NT2/D1 (cell line): ENCODE results near the gene GFOD1.

Experiments used
- SUZ12 ChIP-seq: IDR thresholded peaks from 2 replicates; pipeline ENCODE4 v1.6.1; 2011; ENCODE audit not compliant: insufficient read length, insufficient read depth; ENCODE audit errors: extremely low read depth
- YY1 ChIP-seq: IDR thresholded peaks from 2 replicates; pipeline ENCODE4 v1.6.1; 2011; ENCODE audit not compliant: insufficient read length, insufficient read depth
- ZNF274 ChIP-seq: IDR thresholded peaks from 2 replicates; pipeline ENCODE4 v1.6.1; 2011; ENCODE audit warnings: mild to moderate bottlenecking, low read depth, low read length

GRCh38 chr6:13308332-13308731 lies 179.1 kb downstream of the GFOD1 start:
- TF ChIP-seq YY1 (no peak), ZNF274 (no peak), SUZ12 (no peak)
